ENCODE measurements around the gene SYNDIG1. TPM values are rescaled to one million over a fixed set of nuclear protein-coding genes. Genes with fewer than 3 reads are reported as not detected.

SYNDIG1 gene
- total RNA-seq, 1 donor from 2014 or later: 5.7 TPM

DNA sequence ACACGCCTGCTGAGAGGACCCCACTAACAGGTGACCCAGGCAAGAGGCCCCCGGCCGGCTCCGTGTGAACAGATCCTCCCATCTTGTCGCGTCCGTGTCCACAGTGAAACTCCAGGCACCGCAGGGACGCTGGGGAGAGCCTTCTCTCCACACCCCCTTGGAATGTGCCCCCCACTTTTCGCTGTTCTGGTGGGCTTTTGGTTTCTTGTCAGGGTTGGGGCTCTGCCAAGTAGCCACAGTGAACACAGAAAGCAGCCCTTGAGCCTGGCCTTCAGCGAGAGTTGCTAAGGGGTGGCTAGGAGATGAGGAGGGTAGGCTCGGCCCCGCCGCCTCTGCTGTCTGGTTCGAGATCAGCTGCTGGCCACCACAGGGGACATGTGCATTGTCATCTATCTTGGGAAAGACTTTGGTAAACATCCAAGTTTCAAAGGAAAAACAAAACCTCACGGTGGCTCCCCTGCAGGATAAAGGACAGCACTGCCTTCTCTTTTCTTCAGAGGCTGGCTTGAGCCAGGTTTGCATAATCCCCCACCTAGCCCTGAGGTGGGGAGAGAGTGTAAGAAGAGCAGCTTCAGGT is 22.7 kb downstream of the SYNDIG1 start:
- no peak for DNase-seq (ENCODE audit: low spot score)

DNA sequence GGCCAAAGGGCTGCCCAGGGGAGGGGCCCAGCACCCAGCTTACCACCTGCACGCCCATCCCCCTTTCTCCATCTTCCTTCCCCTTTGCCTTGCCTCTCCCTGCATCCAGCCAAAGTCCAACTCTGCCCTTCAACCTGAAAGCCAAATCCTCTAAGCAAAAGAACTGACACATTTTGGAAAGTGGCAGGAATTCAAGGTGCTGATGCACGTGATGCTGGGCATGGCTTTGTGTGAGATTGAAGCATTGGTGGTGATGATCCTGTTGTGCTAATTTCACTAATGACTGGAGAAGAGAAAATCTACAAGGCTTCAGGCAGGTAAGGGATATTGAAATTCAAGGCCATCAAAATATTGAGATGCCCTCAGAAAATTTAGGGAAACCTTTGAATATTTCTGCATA is 23.3 kb downstream of the SYNDIG1 start:
- DNase-seq (ENCODE audit: low spot score): no peak

DNA sequence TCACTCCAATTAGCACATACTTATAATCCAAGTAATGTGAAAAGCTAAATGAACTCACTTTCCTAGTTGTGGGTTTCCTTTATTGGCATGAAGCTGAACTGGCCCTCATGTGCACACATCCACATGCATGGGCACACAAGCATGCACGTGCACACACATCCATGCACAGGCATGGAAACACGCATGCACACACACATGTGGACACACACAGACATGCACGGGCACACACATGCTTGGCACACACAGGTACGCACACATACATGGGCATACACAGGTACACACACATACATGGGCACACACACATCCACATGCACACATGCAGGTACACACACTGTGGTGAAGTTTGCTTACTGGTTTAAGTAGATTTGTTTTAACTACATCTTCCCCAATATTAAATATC is 23.8 kb downstream of the SYNDIG1 start:
- no peak for DNase-seq (ENCODE audit: low spot score)

DNA sequence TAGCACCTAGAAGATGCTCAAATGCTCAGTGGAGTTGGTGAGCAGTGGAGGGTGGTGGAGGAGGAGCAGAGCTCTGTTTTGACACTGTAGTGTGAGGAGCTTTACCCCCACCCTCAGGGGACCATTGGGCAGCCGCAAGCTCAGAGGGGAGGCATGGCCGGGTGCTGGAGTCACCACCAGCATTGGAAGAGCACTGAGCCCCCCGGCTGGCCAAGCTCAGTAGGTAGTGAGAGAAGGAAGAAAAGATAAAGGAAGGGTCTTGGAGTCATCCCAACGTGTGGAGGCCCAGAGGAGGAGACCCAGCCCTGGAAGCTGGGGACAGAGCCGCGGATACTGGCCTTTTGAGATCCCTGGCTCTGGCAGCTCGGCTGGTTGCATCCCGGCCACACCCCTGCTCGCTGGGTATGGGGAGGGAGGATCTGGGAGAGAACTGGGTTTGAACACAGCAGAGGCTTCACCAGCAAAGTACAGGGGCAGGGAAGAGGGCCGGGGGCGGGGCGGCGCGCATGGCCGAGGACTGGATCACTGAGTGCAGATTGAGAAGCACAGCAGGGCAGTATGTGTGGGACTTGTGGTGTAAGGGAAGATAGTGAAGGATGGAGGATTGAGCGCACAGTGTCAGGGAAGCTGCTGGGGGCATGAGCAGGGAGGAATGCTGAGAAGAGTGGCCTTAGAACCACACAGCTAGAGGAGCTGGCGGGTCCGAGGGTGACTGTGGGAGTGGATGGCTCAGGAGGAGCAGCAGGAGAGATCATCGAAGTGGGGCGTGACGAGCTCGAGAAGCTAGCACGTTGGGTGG is 24.4 kb downstream of the SYNDIG1 start:
- no peak for DNase-seq (ENCODE audit: low spot score)

DNA sequence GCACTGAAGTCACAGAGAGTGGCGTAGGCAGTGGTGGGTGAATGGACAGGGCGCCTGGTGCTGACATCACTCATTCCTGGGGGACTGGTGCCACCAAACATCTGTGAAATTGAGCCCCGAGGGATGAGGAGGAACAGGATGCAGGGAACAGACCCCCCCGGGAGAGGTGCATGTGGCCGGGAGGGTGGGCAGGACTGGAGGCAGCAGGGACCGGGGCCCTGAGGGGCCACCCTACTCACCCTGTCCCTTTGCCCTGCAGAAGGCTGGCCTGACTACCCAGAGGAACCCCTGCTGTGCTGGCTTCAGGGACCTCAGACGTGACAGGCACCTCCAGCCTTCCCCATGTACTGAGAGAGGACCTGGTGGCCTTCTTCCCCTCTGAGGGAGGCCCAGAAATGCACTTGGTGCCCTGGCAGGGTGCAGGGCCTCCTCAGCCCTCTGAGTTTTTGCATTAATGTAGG is 25.1 kb downstream of the SYNDIG1 start:
- DNase-seq (ENCODE audit: low spot score): no peak

DNA sequence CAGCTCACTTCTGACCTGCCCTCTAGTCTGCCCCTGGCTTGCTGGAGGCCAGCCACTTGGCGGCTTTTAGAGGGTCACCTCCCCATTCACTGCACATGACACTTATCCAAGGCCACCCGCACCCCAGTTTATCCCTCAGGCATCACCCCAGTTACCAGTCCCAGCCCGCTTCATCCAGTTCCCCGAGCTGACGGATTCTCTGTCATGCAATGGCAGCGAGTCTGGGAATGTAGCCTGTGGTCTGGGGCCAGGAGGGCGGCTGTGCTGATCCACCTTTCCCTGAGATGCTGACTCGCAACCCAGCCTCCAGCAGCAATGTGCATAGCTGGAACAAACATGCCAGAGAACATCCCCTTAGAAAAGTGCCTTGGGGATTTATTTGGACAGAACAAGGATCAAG is 25.8 kb downstream of the SYNDIG1 start:
- DNase-seq (ENCODE audit: low spot score): no peak

DNA sequence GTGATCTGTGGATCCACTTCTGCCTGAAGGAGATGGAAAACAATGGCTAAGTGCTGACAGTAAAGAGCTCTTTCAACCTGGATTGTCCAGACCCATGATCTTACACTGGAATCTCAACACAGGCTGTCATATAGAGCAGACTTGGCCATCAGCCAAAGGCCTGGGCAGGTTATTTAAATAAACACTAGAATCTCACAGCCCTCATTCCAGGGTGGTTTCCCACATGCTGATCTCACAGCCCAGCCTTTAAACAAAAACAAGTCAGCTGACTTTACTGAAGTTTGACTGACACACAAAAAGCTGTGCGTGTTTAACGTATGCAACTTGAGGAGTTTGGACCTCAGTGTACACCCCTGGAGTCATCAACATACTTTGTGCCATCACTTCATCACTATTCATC is 28.4 kb downstream of the SYNDIG1 start:
- peak; percentile 25 for DNase-seq (ENCODE audit: low spot score)

DNA sequence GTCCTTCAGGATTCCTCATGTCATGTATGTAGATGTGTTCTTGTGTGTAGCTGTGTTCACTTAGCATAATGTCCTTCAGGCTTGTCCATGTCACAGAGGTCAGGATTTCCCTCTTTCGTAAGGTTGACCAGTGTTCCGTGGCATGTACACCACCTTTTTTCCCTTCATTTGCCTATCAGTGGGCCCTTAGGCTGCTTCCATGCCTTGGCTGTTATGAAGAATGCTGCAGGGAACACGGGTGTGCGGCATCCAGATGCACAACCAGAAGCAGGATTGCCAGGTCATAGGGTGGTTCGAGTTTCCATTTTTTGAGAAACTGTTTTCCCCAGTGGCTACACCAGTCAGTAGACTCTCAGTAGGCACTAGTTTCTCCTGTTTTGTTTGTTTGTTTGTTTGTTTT is 29.2 kb downstream of the SYNDIG1 start:
- no peak for DNase-seq (ENCODE audit: low spot score)

DNA sequence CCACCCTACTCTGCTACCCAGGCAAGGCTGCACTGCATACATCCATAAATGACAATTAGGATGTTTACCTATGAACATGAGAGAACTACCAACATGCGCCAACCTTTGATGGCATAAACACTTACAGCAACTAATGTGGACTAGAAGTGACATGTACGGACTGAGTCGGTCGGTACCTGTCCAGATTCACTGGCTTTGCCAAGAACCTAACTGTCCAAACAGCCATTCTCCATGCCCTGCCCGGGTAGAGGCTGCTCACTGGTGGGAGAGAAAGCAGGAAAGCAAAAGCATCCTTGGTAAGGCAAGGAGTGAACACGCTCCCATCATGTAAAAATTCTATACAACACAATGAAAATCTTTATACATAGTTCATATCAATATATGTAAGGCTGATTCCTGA is 30.0 kb downstream of the SYNDIG1 start:
- no peak for DNase-seq (ENCODE audit: low spot score)

DNA sequence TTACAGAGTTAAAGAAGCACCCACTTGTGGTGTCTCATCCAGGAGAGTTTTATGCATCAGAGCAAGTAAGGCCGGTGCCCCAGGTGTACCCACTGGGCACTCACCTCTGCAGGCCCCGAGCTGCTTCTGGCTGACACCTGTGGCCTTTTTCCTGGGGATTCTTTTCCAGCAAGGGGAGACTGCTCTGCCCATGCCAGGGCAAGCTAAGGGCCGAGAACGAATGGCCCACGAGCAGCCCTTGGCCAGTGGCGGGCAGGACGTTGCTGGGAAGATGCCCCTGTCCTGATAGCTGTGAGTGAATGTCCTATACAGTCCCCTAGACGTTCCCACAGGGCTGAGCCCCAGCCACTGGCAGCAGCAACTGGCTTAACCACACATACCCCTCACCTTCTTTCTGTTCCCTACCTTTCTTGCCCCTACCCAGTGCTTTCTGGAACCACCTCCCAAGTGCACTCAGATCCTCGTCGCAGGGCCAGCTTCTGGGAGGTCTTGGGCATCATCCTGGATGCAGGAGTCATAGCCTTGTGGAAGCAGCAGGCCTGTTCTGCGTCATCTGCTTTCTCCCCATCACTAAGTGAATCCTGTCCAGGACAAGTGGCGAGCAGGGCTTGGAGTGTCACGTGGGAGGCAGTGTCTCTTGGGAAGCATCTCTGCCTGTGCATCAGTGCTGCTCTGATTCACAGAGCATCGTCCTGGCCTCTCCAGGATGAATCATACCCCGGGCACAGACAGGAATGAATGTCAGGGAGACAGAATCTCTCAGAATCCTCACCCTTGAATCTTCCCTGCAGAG is 32.5 kb downstream of the SYNDIG1 start:
- DNase-seq (ENCODE audit: low spot score): peak; percentile 65

DNA sequence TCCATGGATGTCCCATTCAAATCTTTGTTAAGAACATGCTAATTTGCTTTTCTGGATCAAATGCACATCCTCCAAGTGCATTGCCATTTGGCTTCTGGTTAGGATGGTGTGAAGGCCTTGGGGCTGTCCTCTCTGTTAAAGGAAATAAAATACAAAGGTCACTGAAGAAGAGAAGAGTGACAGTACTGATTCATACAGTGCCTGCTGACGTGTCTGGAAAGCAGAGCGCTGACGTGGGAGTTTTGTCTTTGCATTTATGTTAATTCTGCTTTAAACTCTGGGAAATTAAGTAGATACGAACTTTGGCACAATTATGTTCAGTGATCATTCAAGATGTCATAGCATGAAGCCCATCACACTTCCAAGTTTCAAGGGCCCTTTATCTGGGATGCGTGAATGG is 33.2 kb downstream of the SYNDIG1 start:
- no peak for DNase-seq (ENCODE audit: low spot score)

DNA sequence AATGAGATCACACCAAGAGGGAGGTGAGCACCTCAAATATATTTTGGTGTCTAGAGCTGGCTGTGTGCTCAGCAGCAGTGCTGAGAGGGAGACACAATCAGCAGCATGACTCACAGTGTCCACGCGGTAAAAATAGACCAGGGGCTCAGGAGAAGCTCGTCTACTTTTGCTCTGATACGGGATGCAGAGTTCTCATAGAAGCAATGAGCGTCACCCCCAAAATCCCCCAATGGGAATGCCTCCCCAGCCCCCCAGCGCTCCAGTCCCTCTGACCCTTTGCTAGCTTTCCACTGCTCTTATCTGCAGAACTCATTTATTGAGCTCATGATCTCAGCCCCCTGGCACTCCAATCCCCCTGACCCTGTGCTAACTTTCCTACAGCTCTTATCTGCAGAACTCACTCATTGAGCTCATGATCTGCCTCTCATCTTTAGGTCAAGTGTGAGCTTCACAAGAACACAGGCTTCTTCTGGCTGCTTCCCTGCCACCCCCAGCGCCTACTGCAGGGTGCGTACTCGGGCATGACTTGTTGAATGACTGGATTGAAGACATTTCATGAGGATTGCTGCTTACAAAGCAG is 34.0 kb downstream of the SYNDIG1 start:
- no peak for DNase-seq (ENCODE audit: low spot score)

DNA sequence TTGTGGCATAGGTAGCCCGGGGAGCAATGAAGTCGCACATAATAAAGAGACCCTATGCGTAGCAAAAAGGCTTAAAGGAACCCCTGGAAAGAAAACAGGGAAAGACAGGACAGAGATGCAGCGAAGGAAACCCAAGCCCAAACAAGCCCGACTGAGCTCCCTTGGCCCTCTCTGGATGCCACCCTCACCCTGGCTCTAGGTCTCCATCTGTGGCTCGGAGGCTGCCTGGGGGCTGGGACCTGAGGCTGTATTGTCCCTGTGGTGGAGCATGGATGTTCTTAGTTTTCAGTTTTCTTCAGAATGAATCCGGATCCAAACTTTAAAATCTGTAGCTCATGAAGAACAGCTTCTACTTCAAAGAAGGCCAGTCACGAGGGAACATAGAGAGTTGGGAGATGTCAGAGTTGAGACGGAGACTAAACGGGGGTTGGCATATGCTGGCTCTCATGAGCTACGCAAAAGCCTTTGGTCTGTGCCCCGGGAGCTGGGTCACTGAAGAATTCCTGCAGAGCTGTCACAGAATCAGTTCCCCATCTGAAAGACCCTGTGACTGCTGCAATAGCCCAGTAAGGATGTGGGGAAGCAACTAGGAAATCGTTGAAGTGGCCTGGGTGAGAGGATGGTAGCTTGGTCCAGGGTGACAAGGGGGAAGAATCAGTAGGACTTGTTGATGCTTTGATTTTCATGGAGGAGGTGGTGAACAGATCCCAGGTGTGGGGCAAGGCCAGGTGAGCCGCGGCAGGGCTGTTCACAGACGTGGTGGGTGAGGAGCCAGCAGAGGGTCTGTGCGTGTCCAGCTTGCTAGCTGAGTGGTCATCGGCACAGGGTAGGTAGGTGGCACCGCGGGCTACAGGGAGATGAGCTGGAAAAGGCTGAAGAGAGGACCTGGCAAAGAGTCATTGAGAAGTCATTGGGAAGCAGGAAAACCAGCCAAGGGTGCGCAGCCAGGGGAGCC is 35.2 kb downstream of the SYNDIG1 start:
- DNase-seq (ENCODE audit: low spot score): no peak

DNA sequence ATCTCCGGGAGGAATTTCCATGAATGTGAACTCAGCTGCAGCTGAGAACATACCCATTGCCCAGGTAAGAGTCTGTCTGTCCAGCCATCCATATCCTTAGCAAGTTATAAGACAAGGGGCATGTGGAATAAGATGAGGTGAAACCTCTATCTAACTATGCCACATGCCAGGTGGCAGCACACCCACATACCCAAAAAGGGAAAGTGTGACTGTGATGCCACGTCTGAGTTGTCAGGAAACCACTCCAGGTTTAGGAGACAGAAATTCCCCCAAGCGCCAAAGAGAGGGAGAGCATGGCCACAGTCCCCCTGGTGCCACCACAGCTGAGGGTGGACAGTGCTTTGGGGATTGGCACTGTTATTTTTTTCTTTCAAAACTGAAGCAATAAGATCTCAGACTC is 36.7 kb downstream of the SYNDIG1 start:
- DNase-seq (ENCODE audit: low spot score): no peak

DNA sequence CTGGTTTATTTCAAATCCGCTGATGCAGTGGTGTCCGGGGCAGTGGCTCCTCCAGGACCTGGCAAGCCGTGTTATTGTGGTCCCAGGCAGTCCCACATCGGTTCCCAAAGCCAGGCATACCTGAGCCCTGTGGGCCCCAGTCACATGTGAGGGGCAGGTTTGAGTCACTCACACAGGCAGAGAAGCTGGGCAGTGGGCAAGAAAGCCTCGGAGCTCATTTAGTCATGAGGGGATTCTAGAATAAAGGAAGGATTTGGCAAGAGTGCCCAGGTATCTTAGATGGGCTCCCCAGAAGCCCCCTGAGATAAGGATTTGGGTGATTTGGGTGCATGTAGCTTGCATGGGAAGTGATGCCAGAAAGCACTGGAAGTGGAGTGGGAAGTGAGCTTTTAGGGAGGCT is 37.3 kb downstream of the SYNDIG1 start:
- DNase-seq (ENCODE audit: low spot score): no peak

DNA sequence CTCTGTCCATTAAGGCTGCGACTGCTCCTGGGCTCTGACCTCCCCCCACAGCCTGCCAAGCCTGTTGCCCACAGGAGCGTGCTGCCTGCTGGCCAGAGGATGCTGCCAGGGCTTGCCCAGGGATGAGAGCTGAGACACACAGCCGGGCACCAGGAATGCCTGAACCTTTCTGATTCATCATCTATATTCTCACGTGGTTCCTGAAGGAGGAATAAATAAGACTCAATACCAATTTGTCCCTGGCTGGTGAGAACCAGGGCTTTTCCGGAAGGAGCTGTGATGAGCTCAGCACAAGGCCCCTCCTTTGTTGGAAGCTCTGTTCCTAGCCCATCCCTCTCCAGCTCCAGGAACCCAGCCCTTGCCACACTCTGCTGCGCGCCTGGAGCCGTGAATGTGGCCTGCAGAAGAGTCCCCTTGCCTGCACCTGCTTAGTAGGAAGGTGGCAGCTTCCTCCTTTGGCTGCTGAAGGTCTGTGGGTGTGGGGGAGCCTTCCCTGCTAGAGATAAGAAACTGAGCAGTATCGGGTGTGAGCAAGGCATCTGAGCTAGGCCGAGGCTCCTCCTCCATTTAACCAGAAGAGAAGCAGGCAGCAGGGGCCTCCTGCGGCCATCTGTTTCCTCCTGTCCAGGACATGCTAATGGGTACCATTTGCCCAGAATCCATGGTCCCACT is 37.9 kb downstream of the SYNDIG1 start:
- DNase-seq (ENCODE audit: low spot score): no peak

DNA sequence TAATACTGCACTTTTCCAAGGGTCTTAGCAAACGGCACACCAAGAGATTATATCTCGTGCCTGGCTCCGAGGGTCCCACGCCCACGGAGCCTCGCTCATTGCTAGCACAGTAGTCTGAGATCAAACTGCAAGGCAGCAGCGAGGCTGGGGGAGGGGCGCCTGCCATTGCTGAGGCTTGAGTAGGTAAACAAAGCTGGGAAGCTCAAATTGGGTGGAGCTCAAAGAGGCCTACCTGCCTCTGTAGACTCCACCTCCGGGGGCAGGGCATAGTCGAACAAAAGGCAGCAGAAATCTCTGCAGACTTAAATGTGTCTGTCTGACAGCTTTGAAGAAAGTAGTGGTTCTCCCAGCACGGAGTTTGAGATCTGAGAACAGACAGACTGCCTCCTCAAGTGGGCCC is 43.0 kb downstream of the SYNDIG1 start:
- DNase-seq (ENCODE audit: low spot score): peak; percentile 30

DNA sequence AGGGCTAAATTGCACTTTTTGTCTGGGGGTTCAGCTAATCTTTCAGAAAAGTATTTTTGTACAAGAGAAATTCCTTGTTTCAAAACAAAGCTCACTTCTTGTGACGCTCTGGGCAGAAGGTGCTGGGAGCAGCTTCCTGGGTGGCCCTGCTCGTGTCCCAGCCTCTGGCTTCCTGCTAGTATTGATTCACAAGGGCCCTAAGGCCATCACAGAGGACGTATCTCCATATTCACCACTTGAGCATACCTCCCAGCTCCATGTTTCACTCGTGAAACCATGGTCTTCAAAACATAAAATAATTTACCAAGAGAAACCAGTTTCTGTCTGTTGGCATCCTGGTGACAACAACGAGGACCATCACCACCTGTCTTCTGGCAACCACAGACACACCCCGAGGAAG is 49.1 kb downstream of the SYNDIG1 start:
- no peak for DNase-seq (ENCODE audit: low spot score)

DNA sequence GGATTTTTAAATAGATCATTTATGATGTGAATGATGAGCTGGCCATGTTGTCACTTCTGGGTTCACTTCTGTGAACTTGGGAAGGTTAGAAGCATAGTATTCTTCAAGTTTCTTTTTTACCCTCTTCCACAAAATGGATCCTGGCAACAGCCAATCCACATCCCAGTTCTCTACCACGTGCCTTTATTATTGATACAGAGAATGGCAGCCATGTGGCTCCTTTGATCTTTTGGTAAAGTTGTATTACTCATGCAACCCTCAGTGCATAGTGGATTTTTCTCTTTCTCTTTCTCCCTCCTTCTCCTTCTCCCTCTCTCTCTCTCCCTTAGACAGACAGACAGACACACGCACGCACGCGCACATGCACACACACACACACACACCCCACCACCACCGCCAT is 50.0 kb downstream of the SYNDIG1 start:
- no peak for DNase-seq (ENCODE audit: low spot score)

DNA sequence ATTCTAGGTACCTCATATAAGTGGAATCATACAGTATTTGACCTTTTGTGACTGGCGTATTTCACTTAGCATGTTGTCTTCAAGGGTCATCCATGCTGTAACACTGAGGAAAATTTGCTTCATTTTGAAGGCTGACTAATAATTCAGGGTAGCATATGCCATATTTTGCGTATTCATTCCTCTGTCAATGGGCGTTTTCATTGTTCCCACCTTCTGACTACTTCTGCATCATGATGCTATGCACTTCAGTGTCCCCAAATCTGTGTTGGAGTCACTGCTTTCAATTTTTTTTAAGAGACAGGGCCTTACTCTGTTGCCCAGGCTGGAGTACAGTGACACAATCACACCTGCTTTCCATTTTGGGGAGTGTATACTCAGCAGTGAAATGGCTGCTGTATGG is 51.6 kb downstream of the SYNDIG1 start:
- DNase-seq (ENCODE audit: low spot score): no peak
